ENCODE measurements around the gene ARFGEF2. TPM values are rescaled to one million over a fixed set of nuclear protein-coding genes. Genes with fewer than 3 reads are reported as not detected.
"Not testable (repeated sequence)": the region's sequence is repeated elsewhere in the genome, so short reads cannot be mapped to it uniquely, and the experiment has no call there.

ARFGEF2 gene
- total RNA-seq, 1 donor from 2014 or later, result 26.7 TPM

DNA sequence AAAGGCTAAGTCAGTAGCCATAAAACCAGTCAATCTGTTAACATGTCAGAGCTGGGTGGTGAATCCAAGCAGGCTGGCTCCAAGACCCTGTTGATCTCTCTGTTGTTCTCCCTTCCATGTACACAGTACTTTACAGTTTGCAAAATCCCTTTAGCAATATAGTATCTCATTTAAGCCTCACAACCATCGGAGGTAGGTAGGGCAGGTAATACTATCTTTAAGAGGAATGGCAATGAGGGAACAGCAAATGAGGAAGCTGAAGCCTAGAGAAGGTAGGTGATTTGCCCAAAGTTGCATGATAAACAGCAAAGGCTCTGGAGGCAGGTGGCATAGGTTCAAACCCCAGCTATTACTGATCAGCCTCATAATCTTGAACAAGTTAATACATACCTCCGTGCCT is 34.7 kb upstream of the ARFGEF2 start:
- H3K27ac Mint-ChIP-seq, result no peak overlapping the region
- H3K4me3 Mint-ChIP-seq, result no peak overlapping the region
- no peaks in the 10 kb centered on the region for H3K4me1 Mint-ChIP-seq (ENCODE audit: unreplicated experiment)
- H3K27me3 Mint-ChIP-seq, result peaks cover 30% of the 10 kb centered on the region
- DNase-seq (ENCODE audit: extremely low spot score, unreplicated experiment), result no peak
- H3K36me3 Mint-ChIP-seq, result no peaks in the 10 kb centered on the region
- TF ChIP-seq, protein P1, sequence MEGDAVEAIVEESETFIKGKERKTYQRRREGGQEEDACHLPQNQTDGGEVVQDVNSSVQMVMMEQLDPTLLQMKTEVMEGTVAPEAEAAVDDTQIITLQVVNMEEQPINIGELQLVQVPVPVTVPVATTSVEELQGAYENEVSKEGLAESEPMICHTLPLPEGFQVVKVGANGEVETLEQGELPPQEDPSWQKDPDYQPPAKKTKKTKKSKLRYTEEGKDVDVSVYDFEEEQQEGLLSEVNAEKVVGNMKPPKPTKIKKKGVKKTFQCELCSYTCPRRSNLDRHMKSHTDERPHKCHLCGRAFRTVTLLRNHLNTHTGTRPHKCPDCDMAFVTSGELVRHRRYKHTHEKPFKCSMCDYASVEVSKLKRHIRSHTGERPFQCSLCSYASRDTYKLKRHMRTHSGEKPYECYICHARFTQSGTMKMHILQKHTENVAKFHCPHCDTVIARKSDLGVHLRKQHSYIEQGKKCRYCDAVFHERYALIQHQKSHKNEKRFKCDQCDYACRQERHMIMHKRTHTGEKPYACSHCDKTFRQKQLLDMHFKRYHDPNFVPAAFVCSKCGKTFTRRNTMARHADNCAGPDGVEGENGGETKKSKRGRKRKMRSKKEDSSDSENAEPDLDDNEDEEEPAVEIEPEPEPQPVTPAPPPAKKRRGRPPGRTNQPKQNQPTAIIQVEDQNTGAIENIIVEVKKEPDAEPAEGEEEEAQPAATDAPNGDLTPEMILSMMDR (conservative IDR thresholded peaks at IDR 0.05), result no peak
- no peaks in the 10 kb centered on the region for H3K9me3 Mint-ChIP-seq

DNA sequence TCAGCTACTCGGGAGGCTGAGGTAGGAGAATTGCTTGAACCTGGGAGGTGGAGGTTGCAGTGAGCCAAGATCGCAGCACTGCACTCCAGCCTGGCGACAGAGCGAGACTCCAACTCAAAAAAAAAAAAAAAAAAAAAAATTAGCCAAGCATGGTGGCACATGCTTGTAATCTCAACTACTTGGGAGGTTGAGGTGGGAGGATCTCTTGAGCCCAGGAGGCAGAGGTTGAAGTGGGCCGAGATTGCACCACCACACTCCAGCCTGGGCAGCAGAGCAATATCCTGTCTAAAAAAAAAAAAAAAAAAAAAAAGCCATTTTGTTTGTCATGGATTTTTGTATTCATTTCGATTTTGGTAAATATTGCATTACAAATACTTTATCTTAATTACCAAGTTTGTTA is 33.0 kb upstream of the ARFGEF2 start:
- not testable (repeated sequence) for H3K36me3 Mint-ChIP-seq; DNase-seq (ENCODE audit: extremely low spot score, unreplicated experiment); H3K9me3 Mint-ChIP-seq; H3K4me1 Mint-ChIP-seq (ENCODE audit: unreplicated experiment); H3K4me3 Mint-ChIP-seq; H3K27ac Mint-ChIP-seq
- peaks cover 44% of the 10 kb centered on the region for H3K27me3 Mint-ChIP-seq

DNA sequence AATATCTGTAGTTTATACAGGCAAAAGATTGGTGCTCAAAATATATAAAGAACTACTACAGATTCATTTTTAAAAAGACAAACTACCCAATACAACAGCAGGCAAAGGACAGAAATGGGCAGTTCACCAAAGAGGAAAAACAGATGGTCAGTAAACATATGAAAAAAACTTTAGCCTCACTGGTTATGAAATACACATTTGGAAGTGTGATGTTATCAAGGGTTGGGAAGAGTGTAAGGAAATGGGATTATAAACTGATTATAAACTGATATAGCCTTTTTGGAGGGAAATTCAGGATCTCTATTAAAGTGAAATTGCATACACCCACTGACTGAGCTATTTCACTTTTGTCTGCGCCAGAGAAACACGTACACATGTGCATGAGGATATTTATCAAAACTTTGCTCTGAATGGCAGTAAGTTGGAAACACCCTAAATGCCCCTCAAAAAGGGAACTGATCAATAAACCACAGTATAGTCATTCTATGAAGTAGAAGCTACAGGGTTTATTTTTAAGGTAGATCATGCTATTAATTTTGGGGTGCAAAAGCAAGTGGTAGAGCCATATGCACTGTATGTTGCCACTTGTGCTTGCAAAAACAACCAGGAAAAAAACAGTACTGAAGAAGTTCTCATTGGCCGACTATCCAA is 32.2 kb upstream of the ARFGEF2 start:
- Mint-ChIP-seq H3K27ac (no peak overlapping the region), H3K27me3 (peaks cover 44% of the 10 kb centered on the region), H3K9me3 (peaks cover 5% of the 10 kb centered on the region), H3K4me3 (no peak overlapping the region), H3K4me1 (ENCODE audit: unreplicated experiment) (no peaks in the 10 kb centered on the region), H3K36me3 (no peaks in the 10 kb centered on the region)
- TF ChIP-seq, protein P1 (conservative IDR thresholded peaks at IDR 0.05), result no peak
- no peak for DNase-seq (ENCODE audit: extremely low spot score, unreplicated experiment)

DNA sequence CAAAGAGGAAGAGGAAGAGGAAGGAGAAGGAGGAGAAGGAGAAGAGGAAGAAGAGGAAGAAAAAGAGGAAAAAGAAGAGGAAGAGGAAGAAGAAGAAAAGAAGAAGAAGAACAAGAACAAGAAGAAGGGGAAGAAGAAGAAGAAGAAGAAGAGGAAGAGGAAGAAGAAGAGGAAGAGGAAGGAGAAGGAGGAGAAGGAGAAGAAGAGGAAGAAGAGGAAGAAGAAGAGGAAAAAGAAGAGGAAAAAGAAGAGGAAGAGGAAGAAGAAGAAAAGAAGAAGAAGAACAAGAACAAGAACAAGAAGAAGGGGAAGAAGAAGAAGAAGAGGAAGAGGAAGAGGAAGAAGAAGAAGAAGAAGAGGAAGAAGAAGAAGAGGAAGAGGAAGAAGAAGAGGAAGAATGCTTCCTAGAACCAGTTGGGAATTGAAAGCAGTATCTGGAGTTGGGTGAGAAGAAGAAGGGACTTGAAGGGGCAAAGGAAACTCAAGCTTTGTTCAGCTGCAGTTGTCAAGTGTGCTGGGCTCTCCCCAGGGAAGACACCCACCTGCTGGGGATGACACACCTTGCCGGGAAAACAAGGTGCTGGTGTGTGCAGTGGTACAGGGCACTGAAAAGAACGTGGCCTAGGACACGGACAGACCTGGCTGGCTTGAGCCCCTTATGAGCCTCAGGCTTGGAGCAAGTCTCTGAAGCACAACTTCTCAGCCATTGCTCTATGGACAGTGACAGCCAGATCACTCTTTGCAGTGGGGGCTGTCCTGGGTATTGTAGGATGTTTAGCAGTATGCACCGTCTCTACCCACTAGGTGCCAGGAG is 30.1 kb upstream of the ARFGEF2 start:
- DNase-seq (ENCODE audit: extremely low spot score, unreplicated experiment), result no peak
- Mint-ChIP-seq H3K4me1 (ENCODE audit: unreplicated experiment) (no peaks in the 10 kb centered on the region), H3K27me3 (peaks cover 41% of the 10 kb centered on the region), H3K9me3 (peaks cover 5% of the 10 kb centered on the region), H3K27ac (no peak overlapping the region), H3K4me3 (no peak overlapping the region), H3K36me3 (no peaks in the 10 kb centered on the region)
- TF ChIP-seq, protein P1 (conservative IDR thresholded peaks at IDR 0.05), result no peak

DNA sequence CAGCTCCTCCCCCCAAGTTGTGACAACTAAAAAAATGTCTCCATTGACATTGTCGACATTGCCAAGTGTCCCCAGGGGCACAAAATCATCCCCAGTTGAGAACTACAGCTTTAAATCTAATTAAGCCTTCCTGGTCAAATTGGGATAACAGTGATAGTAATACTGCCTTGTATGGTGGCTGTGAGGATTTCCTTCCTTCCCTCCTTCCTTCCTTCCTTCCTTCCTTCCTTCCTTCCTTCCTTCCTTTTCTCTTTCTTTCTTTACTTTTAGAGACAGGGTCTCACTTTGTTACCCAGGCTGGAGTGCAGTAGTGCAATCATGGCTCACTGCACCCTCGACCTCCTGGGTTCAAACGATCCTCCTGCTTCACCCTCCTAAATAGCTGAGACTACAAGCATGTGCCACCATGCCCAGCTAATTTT is 29.5 kb upstream of the ARFGEF2 start:
- no peak for DNase-seq (ENCODE audit: extremely low spot score, unreplicated experiment)
- H3K36me3 Mint-ChIP-seq, result no peaks in the 10 kb centered on the region
- no peaks in the 10 kb centered on the region for H3K4me1 Mint-ChIP-seq (ENCODE audit: unreplicated experiment)
- TF ChIP-seq, protein P1 (conservative IDR thresholded peaks at IDR 0.05), result no peak
- H3K27me3 Mint-ChIP-seq, result peaks cover 41% of the 10 kb centered on the region
- no peak overlapping the region for H3K4me3 Mint-ChIP-seq
- no peak overlapping the region for H3K27ac Mint-ChIP-seq
- H3K9me3 Mint-ChIP-seq, result peaks cover 5% of the 10 kb centered on the region

DNA sequence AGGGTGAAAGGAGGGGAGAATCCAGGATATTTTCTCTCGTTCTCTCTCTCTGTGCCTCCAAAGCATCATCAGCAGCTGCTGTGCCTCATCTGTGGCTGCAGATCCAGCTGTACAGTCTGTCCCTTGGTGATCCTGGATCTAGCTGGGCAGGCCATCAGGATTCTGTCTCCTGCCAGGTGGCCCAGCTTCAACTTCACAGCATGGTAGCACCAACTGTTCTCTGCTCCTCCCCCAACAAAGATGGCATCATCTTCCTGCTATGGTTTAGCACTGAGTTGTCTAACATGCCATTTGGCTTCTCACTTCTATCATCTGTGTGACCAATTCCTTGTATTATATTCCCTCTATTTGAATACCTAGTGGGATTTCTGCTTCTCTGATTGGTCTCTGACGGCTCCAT is 28.6 kb upstream of the ARFGEF2 start:
- no peak overlapping the region for H3K27ac Mint-ChIP-seq
- peaks cover 46% of the 10 kb centered on the region for H3K27me3 Mint-ChIP-seq
- H3K4me1 Mint-ChIP-seq (ENCODE audit: unreplicated experiment), result no peaks in the 10 kb centered on the region
- H3K9me3 Mint-ChIP-seq, result peaks cover 5% of the 10 kb centered on the region
- no peak overlapping the region for H3K4me3 Mint-ChIP-seq
- TF ChIP-seq, protein P1 (conservative IDR thresholded peaks at IDR 0.05), result no peak
- no peaks in the 10 kb centered on the region for H3K36me3 Mint-ChIP-seq
- DNase-seq (ENCODE audit: extremely low spot score, unreplicated experiment), result no peak

All from type B pancreatic cell (in vitro differentiated cells).